Skeletal muscle tissue (tissue), 4 donors: ENCODE results near the gene RUNX3. TPM values are rescaled to one million over a fixed set of nuclear protein-coding genes. Genes with fewer than 3 reads are reported as not detected.

Experiments used
- H3K27ac ChIP-seq: one replicate; pipeline ENCODE4 v1.7.0; 2013; ENCODE audit warnings: mild to moderate bottlenecking, low read depth, low read length, inconsistent platforms
- H3K27me3 ChIP-seq, 3 donors: one replicate each; pipeline ENCODE4 v1.7.0; 2013; ENCODE audit warnings: low read length in 3 of 3; ENCODE audit not compliant: control insufficient read depth in 3 of 3, insufficient read depth in 3 of 3
- H3K36me3 ChIP-seq, 3 donors: one replicate each; pipeline ENCODE4 v1.7.0; 2013; ENCODE audit warnings: low read length in 3 of 3; ENCODE audit not compliant: control insufficient read depth in 3 of 3, insufficient read depth in 3 of 3
- H3K4me1 ChIP-seq, 3 donors: one replicate each; pipeline ENCODE4 v1.7.0; 2013; ENCODE audit warnings: low read length in 3 of 3, mild to moderate bottlenecking in 3 of 3; ENCODE audit not compliant: control insufficient read depth in 3 of 3, insufficient read depth in 3 of 3
- H3K4me3 ChIP-seq, 3 donors: one replicate each; pipeline ENCODE4 v1.7.0; 2013; ENCODE audit warnings: low read length in 3 of 3
- H3K9ac ChIP-seq, 3 donors: one replicate each; pipeline ENCODE4 v1.7.0; 2013; ENCODE audit warnings: low read length in 3 of 3, mild to moderate bottlenecking in 3 of 3, moderate library complexity in 2 of 3, low read depth in 1 of 3
- H3K9me3 ChIP-seq, 3 donors: one replicate each; pipeline ENCODE4 v1.7.0; 2013; ENCODE audit warnings: low read length in 3 of 3; ENCODE audit not compliant: control insufficient read depth in 3 of 3
- total RNA-seq: library from RNA; depleted of rRNA; stranded (reverse); fragments of >200 nt; gene quantifications from one replicate; pipeline ENCODE4 v1.2.3, GENCODE V29; 2014
- donor health status: Osteomylitis.

Gene RUNX3
- total RNA-seq, 1 donor from 2014 or later, result under 0.01 TPM

- Histone ChIP-seq H3K4me1 (peaks cover 9 to 18% (median 10%) of the 10 kb centered on the region in 3 donors), H3K9ac (no peak overlapping the region), H3K4me3 (peak overlapping the region in 1 of 3 donors; percentile 36), H3K9me3 (no peaks in the 10 kb centered on the region), H3K27ac (no peak overlapping the region), H3K36me3 (no peaks in the 10 kb centered on the region), H3K27me3 (peaks cover 85 to 96% (median 89%) of the 10 kb centered on the region in 3 donors)
Observed at GRCh38 chr1:24929398-24930259, 447 bp downstream of the RUNX3 start.

GRCh38 chr1:24928689-24929397 is 1.2 kb downstream of the RUNX3 start:
- no peaks in the 10 kb centered on the region for H3K36me3 ChIP-seq
- peaks cover 9 to 18% (median 10%) of the 10 kb centered on the region in 3 donors for H3K4me1 ChIP-seq
- H3K9me3 ChIP-seq, result no peaks in the 10 kb centered on the region
- no peak overlapping the region for H3K27ac ChIP-seq
- peak overlapping the region in 2 of 3 donors; percentile 22 to 36 for H3K4me3 ChIP-seq
- peak overlapping the region in 1 of 3 donors; percentile 25 for H3K9ac ChIP-seq
- peaks cover 78 to 92% (median 85%) of the 10 kb centered on the region in 3 donors for H3K27me3 ChIP-seq

DNA sequence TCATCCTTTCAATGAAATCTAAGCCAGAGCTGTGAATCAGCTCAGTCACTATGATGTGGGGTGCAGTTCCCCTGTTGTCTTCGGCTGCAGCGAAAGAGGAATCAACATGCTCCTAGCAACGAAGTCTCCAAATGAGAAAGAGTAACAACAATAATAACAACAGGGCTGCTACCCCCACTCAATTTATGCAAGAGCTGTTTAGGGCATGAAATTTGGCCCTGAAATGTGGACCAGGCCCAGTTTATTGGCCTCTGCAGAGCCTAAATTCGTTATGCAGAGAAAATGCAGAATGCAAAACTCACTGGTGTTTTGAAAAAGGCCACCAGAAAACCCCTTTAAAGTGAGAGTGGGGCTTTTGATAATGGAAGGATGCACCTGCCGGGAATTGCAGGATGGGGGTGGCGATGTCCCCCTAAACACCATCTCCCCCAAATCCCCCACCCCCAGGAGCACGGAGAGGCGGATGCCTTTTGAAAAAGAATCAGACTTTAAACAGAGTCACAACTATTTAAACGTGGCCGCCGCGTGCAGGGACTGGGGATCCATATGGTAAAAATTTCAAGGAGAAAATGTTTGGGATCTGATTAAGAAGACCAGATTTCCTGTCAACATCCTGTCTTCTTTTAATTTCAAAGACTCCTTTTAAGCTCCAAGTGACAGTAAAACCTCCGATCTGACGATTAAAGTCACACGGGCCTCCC is 1.9 kb downstream of the RUNX3 start:
- H3K36me3 ChIP-seq, result no peaks in the 10 kb centered on the region
- no peak overlapping the region for H3K9ac ChIP-seq
- H3K9me3 ChIP-seq, result no peaks in the 10 kb centered on the region
- H3K4me1 ChIP-seq, result peaks cover 9 to 18% (median 10%) of the 10 kb centered on the region in 3 donors
- H3K27ac ChIP-seq, result no peak overlapping the region
- peaks cover 71 to 92% (median 85%) of the 10 kb centered on the region in 3 donors for H3K27me3 ChIP-seq
- H3K4me3 ChIP-seq, result no peak overlapping the region

DNA sequence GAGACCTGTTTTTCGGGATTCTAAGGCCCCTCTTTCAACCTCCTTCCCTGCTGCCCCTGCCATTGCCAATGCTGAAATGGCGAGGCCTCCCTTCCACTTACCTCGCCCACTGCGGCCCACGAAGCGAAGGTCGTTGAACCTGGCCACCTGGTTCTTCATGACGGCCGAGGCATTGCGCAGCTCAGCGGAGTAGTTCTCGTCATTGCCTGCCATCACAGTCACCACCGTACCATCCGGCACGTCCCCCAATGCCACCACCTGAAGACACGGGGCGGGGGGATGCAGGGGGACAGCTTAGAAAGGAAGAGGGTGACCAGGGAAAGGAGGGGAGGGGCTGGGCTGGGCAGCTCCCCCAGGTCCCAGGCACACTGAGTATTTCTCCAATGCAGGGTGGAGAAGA is 2.6 kb downstream of the RUNX3 start:
- Histone ChIP-seq H3K9me3 (no peaks in the 10 kb centered on the region), H3K4me1 (peaks cover 9 to 16% (median 10%) of the 10 kb centered on the region in 3 donors), H3K27ac (no peak overlapping the region), H3K9ac (no peak overlapping the region), H3K27me3 (peaks cover 64 to 87% (median 81%) of the 10 kb centered on the region in 3 donors), H3K36me3 (no peaks in the 10 kb centered on the region), H3K4me3 (no peak overlapping the region)

DNA sequence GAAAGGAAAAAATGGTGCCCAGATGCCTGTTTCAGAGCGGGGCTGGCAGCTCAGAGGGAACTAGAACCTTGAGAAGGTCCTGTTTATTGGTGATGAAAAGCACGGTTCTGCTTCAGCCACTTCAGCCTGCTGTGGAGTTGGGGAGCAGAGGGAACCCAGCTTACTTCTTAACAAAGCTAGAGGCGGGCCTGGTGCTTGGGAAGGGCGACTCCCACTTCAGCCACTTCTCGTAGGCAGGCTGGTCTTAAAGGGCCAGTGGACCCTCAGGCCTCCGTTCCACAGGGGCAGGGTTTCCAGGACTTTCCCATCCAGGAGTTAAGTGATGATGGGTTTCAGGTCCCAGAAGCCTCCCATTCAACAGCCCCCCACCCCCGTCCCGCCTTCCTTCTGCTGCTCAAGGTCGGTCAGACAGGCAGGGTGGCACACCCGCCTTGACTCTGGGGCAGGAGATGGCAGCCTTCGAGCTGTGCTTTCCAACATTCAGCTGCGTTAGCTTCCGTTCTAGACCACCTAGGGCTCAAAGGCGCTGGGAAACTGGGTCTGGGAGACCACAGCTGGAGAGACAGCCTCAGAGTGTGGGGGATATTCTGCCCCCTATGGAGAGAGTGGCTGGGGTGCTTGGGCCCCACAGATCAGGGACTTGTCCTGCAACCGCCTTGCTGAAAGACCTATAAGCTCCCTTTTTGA is 3.4 kb downstream of the RUNX3 start:
- Histone ChIP-seq H3K27me3 (peaks cover 59 to 81% (median 75%) of the 10 kb centered on the region in 3 donors), H3K4me1 (peaks cover 6 to 12% (median 7%) of the 10 kb centered on the region in 3 donors), H3K27ac (no peak overlapping the region), H3K9ac (no peak overlapping the region), H3K9me3 (no peaks in the 10 kb centered on the region), H3K36me3 (no peaks in the 10 kb centered on the region), H3K4me3 (no peak overlapping the region)

GRCh38 chr1:24925963-24926362 is 4.1 kb downstream of the RUNX3 start:
- H3K27ac ChIP-seq, result no peak overlapping the region
- H3K9ac ChIP-seq, result no peak overlapping the region
- no peaks in the 10 kb centered on the region for H3K9me3 ChIP-seq
- H3K4me1 ChIP-seq, result peaks cover 3 to 6% (median 4%) of the 10 kb centered on the region in 3 donors
- no peaks in the 10 kb centered on the region for H3K36me3 ChIP-seq
- H3K4me3 ChIP-seq, result no peak overlapping the region
- H3K27me3 ChIP-seq, result peaks cover 51 to 79% (median 69%) of the 10 kb centered on the region in 3 donors

- no peaks in the 10 kb centered on the region for H3K9me3 ChIP-seq
- H3K27ac ChIP-seq, result no peak overlapping the region
- peaks cover 3 to 5% (median 4%) of the 10 kb centered on the region in 3 donors for H3K4me1 ChIP-seq
- H3K27me3 ChIP-seq, result peaks cover 44 to 72% (median 64%) of the 10 kb centered on the region in 3 donors
- no peak overlapping the region for H3K9ac ChIP-seq
- no peak overlapping the region for H3K4me3 ChIP-seq
- no peaks in the 10 kb centered on the region for H3K36me3 ChIP-seq
Observed at GRCh38 chr1:24925082-24925779, 4.8 kb downstream of the RUNX3 start.

DNA sequence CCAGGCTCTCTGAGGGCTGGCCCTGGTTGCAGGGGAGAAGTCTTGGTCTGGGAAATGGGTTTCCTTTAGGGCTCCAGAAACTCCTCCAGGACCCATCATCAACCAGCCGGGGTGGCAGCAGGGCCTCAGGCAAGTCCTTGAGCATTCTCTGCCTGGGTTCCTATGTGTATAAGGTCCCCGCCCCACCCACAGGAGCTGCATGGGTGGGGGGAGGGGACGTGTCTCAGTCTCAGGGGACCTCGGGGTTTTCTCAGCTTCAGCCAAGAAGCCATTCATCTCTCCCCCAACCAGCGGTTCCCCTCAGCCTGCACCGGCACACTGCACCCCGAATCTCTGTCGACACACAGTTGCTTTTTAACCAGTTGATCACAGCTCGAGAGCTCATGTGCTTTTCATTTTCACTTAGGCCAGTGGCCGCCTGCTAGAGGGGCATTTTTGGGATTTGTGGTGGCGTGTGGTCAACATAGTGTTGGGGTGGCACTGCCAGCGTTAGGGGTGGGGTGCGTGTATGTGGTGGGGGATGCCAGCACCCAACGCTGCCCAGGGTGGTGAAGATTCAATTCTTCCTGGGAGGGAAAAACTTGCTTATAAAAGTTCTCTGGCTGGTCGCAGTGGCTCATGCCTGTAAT is 6.5 kb downstream of the RUNX3 start:
- Histone ChIP-seq H3K4me3 (no peak overlapping the region), H3K9me3 (no peaks in the 10 kb centered on the region), H3K9ac (no peak overlapping the region), H3K4me1 (peaks cover under 1 to 3% (median 2%) of the 10 kb centered on the region in 3 donors), H3K36me3 (no peaks in the 10 kb centered on the region), H3K27me3 (peaks cover 34 to 59% (median 57%) of the 10 kb centered on the region in 3 donors), H3K27ac (no peak overlapping the region)
